Left hindlimb (tissue), 1 donor: Measurements from ENCODE around the gene KLF16.

ENCODE experiments used
- DNase-seq: peaks from one replicate; pipeline ENCODE4 v3.0.0-alpha.2; 2018

Gene KLF16

DNA sequence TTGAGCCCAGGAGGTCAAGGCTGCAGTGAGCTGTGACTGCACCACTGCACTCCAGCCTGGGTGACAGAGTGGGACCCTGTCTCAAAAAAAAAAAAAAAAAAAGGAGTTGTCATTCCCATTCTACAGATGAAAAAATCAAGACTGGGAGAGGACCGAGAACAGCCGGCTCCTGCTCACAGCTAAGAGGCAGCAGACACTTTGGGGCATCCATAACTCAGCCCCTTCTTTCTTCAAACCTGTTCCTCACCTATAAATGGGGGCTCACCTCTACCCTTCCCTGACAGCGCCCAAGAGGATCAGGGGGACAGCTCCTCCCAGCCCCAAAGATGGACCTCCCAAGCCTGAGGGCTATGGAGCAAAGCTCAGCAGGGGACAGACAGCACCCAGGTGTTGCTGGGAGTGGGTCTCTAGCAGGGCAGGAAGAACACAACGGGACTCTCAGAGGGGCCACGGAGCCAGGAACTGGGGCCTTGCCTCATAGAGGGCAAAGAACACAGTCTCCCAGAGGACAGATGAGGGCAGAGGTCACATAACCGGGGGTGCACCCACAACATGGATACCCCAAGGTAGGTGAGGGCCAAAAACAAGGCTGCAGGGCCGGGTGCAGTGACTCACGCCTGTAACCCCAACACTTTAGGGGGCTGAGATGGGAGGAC lies 3.4 kb upstream of the KLF16 start:
- DNase-seq, result no peak

DNA sequence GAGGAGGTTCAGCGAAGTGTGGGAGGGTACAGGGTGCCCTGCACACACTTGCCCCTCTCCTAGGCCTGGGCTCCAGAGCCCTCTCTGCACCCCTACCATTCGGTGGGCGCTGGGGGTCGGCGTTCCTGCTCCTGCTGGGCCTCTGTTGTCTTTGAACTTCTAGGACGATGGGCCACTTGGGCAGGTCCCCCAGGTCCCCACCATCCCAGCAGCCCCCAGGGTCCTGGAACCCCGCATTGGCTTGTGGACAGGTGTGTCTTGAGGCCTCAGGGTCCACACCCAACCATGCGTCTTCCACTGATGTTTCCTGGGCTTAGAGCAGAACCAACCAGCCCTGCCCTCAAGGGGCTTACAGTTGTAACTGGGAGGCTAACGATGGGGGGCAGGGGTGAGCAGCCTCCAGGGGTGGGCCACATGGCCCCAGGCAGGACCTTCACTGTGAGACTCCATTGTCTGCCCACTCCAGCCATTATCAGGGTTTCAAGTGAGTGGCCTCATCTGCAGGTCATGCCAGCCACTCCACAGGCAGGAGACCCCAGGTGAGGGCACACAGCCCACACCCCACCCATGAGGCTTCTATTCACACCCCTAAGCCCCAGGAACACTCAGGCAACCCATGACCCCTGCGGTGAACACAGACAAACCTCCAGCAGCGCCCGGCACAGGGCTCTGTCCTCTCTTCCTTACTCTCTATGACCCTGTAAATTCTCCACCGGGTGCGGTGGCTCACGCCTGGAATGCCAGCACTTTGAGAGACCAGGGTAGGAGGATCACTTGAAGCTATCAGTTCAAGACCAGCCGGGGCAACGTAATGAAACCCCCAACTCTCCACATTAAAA lies 2.0 kb upstream of the KLF16 start:
- no peak for DNase-seq

DNA sequence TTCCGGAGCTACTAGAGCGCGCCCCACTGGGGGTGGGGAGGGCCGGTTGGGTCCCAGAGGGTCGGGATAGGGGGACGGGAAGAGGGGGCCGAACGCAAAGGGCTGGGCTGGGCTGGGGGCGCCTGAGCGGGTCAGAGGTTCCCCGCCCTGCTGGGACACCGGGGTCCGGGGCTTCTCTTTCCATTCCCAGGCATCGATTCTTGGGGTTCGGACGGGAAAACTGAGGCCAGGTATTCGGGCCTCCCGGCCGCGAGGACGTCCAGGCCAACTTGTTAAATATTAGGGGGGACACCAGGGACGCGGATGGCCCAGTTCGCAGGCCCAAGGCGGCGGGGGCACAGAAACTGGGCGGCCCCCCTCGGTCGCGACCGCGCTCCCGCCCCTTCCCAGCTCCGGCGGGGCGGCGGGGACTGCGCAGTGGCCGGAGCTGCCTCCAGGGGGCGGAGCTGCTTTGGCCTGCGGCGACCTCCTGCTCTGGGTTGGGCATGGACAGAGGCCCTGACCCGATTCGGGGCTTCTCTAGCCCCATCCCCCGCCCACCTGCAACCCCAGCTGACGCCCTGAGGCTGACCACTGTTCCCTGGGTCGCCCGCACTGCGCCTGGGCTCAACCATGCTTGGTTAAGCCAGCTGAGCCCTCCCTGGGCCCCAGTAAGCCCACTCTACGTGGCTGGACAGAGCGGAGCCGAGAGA lies 1.2 kb upstream of the KLF16 start:
- DNase-seq, result no peak

DNA sequence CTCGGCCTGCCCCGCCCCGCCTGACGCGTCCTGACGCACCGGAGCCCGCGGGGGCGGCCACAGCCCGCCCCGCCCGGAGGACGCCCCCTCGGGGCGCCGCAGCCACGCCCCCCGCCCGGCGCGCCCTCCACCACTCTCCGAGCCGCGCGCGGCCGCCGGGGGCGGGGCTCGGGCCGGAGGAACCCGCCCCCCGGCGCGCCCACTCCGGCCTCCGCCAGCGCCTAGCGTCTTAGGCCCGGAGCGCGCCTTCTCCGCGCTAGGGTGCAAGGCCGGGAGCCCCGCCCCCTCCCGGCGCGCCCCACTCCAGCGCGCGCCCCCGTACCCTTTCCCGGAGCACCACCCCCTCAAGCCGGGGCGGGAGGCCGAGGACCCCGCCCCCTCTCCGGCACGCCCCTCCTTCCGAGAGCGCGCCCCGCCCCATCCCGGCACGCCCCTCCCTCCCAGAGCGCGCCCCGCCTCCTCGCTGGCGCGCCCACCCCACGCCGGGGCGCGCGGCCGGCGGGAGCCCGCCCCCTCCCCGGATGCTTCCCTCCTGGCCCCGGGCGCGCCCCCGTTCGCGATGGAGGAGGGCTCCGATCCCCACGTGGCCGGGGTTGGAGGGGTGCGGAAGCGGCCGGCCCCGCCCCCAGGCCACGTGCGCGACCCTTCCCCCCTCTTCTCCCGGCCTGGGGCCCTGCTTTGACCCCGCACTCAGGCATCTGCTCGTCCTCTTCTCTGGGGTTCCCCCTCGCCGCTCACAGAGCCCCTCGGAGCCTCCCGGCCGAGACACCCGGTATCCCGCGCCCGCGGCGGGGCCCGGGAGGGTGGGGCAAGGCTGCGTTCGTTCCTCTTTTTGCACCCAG lies 480 bp upstream of the KLF16 start:
- peak; percentile 95 for DNase-seq

DNA sequence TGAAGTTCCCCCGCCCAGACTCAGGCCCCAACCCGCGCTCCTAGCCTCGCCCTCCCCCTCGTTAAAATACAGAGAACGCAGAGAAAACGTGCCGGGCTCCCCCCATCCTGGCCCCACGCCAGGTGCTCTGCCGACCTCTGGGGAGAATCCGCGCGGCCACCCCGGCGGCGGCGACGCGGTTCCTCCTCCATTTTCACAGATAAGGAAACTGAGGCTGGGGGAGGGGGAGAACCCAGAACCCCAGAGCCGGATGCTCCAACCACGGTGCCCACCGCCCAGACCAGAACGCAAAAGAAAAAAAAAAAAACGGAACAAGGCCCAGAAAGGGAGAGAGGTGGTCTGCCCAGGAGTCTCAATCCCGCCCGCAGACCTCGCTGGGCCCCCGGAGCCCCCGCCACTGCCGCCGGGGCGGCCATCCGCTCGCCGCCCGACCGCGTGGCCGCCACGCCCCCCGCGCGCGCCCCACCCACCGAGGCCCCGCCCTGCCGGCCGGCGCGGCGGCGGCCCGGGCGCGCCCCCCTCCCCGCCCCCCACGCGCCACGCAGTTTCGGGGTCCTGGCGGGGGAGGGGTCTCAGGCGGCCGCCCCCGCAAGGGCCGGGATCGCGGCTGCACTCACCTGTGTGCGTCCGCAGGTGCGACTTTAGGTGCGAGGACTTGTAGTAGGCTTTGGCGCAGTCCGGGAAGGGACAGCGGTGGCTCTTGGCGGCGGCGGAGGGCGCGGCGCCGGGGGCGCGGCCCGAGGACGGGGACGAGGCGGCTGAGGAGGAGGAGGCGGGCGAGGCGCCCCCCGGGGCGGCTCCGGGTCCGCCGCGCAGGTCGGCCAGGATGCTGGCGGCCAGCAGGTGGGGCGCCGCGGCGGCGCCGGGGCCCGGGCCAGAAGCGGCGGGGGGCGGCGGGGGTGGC lies 703 bp downstream of the KLF16 start:
- DNase-seq, result no peak

DNA sequence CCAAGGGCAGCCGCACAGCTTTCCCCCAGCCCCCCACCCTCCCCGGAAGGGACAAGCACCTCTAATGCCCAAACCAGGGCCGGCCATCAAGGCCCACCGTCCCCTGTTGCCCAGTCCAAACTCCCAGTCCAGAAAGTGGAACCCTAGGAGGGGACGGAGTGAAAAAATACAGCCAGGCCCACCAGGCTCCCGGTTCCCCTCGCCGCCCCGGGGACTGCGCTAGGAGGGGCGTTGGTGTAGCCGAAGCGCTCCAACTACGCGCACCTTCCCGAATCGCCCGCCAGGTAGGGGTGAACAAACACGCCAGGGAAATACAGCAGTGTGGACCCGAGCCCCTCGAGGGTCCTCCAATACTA lies 1.3 kb downstream of the KLF16 start:
- DNase-seq, result no peak

DNA sequence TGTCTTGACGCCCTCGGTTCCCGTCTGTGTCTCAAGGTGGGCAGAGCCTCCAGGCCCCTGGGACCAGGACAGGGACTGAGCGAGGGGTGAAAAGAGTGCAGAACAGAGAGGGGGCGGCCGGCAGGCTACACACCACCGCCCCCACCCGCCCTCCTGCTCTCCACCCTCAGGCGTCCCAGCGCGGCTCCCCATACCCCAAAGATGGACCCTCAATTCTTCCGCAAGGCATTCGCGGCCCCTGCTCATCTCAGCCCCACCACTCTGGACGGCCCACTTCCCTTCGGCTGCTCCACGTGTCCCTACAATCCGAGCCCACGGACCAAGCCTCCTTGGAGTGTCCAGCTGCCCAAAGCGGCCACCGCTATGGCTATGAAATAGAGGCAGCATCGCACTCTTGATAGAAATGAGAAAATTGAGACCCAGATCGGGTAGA lies 1.8 kb downstream of the KLF16 start:
- no peak for DNase-seq

DNA sequence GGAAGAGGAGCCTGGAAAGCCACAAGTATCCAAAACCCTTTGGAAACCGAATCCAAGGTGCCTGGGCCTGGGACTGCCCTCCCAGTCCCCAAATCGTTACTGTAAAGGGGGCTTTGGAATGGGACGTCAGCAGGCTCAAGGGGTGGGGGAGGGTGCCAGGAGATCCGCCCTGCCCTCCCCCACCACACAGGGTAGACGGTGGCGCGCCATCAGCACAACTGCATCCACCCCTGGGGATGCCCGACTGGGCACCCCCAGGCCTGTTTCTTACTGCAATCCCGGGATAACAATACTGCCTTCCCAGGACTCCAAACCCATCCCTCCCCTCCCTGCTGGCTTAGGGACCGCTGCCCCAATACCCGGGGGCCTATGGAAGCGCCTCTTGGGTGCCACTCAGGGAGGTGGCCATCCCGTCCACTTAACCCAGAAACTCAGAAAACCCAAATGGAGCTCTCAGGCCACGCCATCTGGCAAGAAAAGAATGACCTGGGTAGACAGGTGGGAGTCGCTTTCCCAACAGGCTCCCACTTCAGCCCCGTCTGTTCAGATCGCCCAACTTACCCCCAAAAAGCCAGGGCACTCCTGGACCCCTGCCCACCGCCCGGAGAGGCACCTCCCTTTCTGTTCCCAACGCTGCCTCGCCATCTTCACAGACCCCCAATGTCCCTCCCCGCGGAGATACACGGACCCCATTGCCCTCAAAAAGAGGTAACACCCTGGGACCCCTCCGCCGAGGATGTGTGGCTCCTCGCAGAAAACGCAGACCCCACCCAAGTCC lies 2.4 kb downstream of the KLF16 start:
- DNase-seq, result no peak

DNA sequence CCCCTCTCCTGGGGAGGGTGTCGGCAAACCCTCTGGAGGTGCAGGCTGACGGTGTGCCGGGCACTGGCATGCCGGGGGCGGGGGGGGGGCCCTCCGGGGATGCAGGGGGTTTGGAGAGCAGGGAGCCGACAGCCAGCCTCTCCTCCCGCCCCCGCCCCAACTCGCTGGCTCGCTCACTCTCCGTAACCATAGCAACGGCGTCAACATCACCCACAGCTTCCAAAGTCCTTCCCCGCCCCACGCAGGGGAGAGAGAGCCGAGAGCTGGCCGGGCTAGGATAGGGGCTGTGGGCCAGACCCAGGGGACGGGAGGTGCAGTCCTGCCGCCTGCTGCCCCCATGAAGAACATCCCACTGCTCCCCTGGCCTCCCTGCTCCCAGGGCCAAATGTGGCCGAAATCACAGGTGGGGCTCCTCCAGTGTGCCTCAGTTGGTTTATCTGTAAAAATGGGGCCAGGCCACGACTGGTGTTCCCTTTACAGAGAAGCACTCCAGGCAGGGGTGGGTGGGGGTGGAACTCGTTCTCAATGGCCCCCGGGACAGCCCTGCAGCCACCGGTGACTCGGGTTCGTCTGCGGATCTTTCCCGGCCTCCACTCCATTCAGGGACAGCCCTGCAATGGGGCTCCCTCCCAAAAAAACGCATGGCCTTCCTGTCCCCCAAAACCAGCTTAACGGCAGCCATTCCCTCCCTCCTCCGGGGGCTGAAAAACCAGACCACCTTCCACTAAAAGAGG lies 3.2 kb downstream of the KLF16 start:
- peak; percentile 88 for DNase-seq

DNA sequence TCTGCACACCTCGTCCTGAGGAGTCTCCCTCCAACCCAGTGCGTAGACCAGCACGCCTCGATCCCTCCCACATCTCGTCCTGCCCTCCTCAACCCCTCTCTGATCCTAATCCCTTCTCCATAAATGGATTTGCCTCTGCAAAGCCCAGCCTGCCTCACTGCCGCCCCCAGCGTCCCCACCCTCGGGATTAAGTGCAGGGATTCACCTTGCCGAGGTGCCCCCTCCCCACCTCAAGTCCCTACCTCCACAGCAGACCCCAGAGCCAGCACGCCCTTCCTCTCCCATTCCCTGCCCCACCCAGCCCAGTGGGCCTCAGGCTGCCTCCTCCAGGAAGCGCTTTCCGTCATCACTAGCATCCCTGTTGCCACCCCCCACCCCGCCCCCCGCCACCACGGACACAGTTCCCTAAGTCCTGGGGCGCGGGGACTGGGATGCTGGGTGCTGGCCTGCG lies 4.0 kb downstream of the KLF16 start:
- DNase-seq, result no peak

DNA sequence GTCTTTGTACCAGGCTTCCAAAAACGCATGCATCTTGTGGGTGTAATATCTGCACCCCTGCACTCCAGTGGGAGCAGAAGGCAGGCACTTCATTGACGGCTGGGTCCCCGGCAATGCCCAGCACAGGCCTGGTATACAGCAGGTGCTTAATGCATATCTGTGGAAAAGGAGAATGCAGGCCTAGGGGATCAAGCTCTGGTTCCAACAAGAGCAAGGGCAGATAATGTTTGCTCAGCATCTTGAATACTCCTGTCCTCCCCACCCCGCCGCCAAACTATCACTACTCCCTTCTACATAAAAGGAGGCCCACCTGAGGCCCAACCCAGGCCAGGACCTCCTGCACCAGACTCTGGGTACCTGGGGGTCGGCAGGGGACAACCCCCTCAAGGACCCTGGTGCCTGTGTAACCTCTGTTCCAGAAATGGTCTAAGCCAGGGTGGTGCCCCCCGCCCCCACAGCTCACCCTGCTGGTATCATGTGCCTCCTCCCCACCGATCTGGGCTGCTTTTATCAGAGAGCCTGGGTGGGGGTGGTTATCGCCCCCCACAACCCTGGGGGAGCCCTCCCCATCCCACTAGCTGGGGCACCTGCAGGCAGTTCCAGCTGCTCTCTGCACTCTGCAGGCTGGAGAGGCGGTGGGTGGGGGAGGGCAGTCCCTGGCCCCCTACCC lies 4.8 kb downstream of the KLF16 start:
- DNase-seq, result no peak

DNA sequence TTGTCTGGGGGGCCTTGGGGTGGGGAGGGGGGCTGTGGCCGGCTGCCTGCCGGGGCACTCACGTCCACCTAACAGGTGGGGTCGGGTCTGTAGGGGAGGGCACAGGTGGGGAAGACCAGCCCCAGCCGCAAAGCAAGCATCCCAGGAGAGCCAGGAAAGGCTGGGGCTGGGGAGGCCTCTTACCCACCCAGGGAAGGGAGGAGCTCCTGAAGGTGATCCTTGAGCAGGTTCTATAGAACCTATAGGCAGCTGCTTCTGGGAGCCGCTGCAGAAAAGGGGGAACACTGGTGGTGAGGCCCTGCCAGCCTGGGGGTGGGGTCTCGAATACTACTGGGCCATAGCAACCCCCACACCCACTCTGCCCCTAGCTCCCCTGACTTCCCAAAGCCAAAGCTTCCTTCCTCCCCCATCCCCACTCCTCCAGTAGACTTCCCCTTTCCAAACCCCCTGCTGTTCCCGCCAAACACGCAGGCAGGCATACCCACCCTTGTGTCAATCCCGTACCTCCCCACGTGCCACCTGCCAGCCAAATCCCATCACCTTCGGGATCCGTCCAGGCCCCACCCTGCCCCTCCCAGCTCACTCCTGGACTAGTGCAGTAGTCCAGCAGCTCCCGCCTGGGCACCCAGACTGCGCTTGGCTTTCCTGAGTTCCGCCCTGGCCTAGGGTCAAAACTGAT lies 5.6 kb downstream of the KLF16 start:
- DNase-seq, result no peak

DNA sequence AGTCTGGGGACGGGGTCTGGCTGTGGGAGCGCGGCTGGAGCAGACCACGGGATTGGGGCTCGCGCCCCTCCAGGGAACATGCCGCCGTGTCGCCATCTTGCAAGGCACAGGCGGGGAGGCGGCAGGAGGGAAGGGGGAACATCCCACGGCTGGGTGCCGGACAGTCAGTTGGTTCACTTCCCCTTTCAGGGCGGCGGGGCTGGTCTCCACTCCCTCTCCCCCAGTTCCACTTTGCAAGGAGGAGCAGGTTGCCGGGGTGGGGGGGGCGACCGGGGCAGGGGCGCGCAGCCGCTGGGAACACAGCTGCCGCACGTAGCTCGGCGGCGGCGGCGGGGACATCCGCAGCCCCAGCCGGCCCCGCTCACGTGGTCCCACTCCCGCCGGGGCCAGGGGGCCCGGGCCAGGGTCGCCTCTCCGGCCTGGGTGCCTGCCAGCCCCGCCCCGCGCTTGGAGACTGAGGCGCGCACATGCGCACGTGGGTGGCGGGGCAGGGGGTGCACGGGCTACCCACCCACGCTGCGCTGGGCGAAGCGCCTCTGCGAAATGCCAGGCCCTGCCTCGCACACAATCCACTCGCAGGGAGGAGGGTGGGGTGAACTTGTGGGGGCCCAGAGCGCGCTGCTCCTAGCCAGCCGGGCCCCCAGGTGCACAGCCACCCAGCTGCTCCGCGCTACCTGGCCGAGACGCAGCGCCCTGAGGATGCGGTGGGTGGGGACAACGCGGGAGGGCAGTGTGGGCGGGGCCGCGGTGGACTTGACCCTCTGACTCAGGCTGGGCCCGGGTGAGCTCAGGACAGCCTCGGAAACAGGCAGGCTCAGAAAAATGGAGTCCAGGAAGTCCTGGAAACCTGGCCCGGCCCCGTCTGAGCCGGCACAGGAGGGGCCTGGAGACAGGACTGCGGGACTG lies 6.4 kb downstream of the KLF16 start:
- DNase-seq, result peak; percentile 82

DNA sequence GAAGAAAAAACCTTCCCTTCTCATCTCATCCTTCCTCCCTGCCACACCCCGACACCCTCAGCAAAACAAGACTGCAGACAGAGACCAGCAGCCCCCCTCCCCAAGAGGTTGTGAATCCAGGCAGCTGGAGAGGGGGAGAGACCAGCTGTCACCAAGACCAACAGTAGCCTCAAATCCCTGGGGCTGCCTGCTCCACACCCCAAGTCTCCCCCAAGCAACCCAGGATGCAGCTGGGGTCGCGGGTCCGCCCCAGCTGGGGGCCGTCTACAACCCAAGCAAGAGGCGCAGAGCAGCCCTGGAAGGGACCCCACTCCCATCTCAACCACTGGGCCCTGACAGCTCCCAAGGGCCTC lies 7.1 kb downstream of the KLF16 start:
- DNase-seq, result no peak

DNA sequence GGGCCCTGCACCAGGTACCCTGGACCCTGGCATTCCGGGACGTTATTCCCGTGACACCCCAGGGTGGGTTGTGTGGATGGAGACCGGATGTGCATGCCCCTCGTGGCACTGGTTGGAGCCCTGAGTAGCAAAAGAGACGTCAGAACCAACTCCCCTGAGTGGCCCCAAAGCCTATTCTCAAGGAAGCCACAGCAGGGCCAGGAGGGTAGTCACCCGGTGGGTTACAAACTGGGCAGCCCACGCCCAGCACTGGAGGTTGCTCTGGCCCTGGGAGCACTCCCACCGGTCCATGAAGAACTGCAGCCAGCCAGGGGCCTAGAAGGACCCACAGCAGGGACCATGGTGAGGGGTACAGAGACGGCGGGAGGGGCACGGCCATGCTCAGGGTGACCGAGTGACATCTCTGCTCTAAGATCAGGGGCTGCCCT lies 7.5 kb downstream of the KLF16 start:
- DNase-seq, result no peak

DNA sequence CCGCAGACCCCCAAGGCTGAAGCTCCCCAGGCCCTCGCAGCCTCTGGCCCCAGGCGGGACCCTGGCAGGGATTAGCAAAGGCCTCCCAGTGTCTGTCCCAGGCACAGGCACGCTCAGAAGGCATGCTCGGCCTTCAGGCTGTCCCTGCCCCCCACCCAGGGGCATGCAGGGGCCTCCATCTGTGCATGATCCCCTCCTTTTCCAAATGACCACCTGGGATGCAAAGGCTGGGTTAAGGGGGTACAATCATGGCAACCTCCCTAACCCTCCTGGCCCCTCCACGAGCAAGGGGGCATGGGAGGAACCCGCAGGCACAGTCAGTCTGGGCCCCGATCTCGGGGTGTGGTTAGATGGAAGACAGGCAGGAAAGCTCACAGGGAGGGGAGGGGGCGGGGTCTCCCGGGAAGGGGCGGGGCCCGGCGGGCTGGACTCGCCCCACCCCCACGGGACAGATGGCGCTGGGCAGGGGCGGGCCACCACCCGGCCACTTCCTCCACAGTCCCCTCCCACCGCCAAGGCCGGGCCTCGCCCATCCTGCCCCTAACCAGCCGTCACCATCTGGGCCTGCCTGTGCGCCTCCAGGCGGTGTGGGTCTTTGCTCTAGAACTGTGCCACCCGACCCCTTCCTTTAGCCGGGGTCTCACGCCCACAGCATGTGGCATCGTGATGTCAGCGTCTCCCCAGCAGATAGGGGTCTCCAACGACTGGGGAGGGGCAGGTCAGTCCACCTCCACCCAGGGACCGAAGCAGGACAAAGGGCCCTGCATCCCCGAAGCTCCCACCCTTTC lies 8.1 kb downstream of the KLF16 start:
- DNase-seq, result peak; percentile 93

DNA sequence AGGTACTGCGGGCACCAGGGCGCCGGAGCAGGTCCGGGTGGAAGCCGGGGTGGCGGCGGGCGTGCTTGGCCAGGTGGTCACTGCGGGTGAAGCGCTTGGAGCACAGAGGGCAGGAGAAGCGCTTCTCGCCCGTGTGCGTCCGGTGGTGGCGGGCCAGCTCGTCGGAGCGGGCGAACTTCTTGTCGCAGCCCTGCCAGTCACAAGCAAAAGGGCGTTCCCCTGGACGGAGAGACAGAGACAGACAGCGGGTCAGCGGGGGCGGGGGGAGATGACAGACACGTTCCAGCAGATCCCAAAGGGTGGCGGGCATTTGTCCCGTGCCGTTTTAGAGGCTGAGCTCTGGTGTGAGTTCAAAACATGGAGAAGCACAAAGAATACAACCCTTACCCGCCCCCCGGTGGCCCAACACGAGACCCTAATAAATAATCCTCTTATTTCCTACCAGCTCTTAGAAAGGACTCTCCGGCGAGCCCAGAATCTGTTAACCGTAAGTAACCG lies 8.8 kb downstream of the KLF16 start:
- no peak for DNase-seq
